H9 (cell line): ENCODE results near the gene ANP32E. TPM values are rescaled to one million over a fixed set of nuclear protein-coding genes. Genes with fewer than 3 reads are reported as not detected.

Experiments
- DNase-seq: peaks from one replicate; pipeline ENCODE4 v3.0.0-alpha.2; 2017
- H2AFZ ChIP-seq: one replicate; pipeline ENCODE4 v1.6.1; 2013; ENCODE audit warnings: mild to moderate bottlenecking, low read length, control low read depth, moderate library complexity
- H2AK5ac ChIP-seq: 2 replicates; pipeline ENCODE4 v1.6.1; 2013; ENCODE audit warnings: low read length, control low read depth, mixed read lengths; ENCODE audit not compliant: insufficient read length
- H2BK120ac ChIP-seq: one replicate; pipeline ENCODE4 v1.6.1; 2013; ENCODE audit warnings: low read depth, mild to moderate bottlenecking, low read length, control low read depth, inconsistent platforms; ENCODE audit not compliant: poor library complexity, severe bottlenecking
- H2BK12ac ChIP-seq: 2 replicates; pipeline ENCODE4 v1.6.1; 2013; ENCODE audit warnings: low read length, control low read depth, mixed read lengths, low read depth; ENCODE audit not compliant: insufficient read length
- H2BK15ac ChIP-seq: 2 replicates; pipeline ENCODE4 v1.6.1; 2013; ENCODE audit warnings: low read depth, low read length, control low read depth
- H2BK20ac ChIP-seq: one replicate; pipeline ENCODE4 v1.6.1; 2013; ENCODE audit warnings: low read depth, mild to moderate bottlenecking, low read length, control low read depth, inconsistent platforms; ENCODE audit not compliant: poor library complexity, severe bottlenecking
- H2BK5ac ChIP-seq: 2 replicates; pipeline ENCODE4 v1.6.1; 2013; ENCODE audit warnings: low read length, control low read depth, mixed read lengths; ENCODE audit not compliant: insufficient read length
- H3K14ac ChIP-seq: 2 replicates; pipeline ENCODE4 v1.6.1; 2013; ENCODE audit warnings: low read length, control low read depth; ENCODE audit not compliant: insufficient read depth
- H3K18ac ChIP-seq: 2 replicates; pipeline ENCODE4 v1.6.1; 2013; ENCODE audit warnings: low read depth, mild to moderate bottlenecking, mixed read lengths, low read length, control low read depth; ENCODE audit not compliant: insufficient read length
- H3K23ac ChIP-seq: 2 replicates; pipeline ENCODE4 v1.6.1; 2013; ENCODE audit warnings: low read length, control low read depth, mixed read lengths, low read depth; ENCODE audit not compliant: insufficient read length
- H3K23me2 ChIP-seq: 2 replicates; pipeline ENCODE4 v1.6.1; 2013; ENCODE audit warnings: low read depth, mild to moderate bottlenecking, mixed read lengths, low read length, control low read depth; ENCODE audit not compliant: insufficient read length, poor library complexity, severe bottlenecking
- H3K27ac ChIP-seq: 2 replicates; pipeline ENCODE4 v1.5.1; 2013; ENCODE audit warnings: low read length, control low read depth, mixed read lengths, low read depth; ENCODE audit not compliant: insufficient read length
- H3K27me3 ChIP-seq: 2 replicates; pipeline ENCODE4 v1.6.1; 2013; ENCODE audit warnings: low read length, control low read depth, inconsistent platforms; ENCODE audit not compliant: insufficient read depth
- H3K4ac ChIP-seq: 2 replicates; pipeline ENCODE4 v1.6.1; 2013; ENCODE audit warnings: low read depth, mild to moderate bottlenecking, control low read depth, inconsistent platforms, low read length, moderate library complexity
- H3K4me1 ChIP-seq: 2 replicates; pipeline ENCODE4 v1.6.1; 2013; ENCODE audit warnings: low read length, control low read depth, inconsistent platforms; ENCODE audit not compliant: insufficient read depth
- H3K4me2 ChIP-seq: 2 replicates; pipeline ENCODE4 v1.6.1; 2013; ENCODE audit warnings: low read length, control low read depth, mixed read lengths; ENCODE audit not compliant: insufficient read length, insufficient read depth
- H3K56ac ChIP-seq: 2 replicates; pipeline ENCODE4 v1.6.1; 2013; ENCODE audit warnings: low read depth, mild to moderate bottlenecking, mixed read lengths, low read length, control low read depth; ENCODE audit not compliant: insufficient read length
- H3K79me1 ChIP-seq: 2 replicates; pipeline ENCODE4 v1.6.1; 2013; ENCODE audit warnings: low read depth, mild to moderate bottlenecking, moderate library complexity, low read length, control low read depth, inconsistent platforms; ENCODE audit not compliant: insufficient read depth, poor library complexity, severe bottlenecking
- H3K79me2 ChIP-seq: 2 replicates; pipeline ENCODE4 v1.6.1; 2013; ENCODE audit warnings: low read length, control low read depth, inconsistent platforms; ENCODE audit not compliant: insufficient read depth
- H3K9ac ChIP-seq: 2 replicates; pipeline ENCODE4 v1.6.1; 2013; ENCODE audit warnings: low read length, control low read depth, mixed read lengths; ENCODE audit not compliant: insufficient read length; ENCODE audit errors: extremely low read depth
- H3K9me3 ChIP-seq: one replicate; pipeline ENCODE4 v1.6.1; 2013; ENCODE audit warnings: low read depth, low read length, inconsistent platforms; ENCODE audit not compliant: control insufficient read depth
- H3T11ph ChIP-seq: one replicate; pipeline ENCODE4 v1.6.1; 2013; ENCODE audit warnings: mild to moderate bottlenecking, low read length, control low read depth, inconsistent platforms
- H4K20me1 ChIP-seq: one replicate; pipeline ENCODE4 v1.6.1; 2013; ENCODE audit not compliant: control insufficient read depth, insufficient read length, insufficient read depth
- H4K5ac ChIP-seq: 2 replicates; pipeline ENCODE4 v1.6.1; 2013; ENCODE audit warnings: low read depth, mild to moderate bottlenecking, mixed read lengths, low read length, control low read depth; ENCODE audit not compliant: insufficient read length
- H4K8ac ChIP-seq: replicated peaks from 2 replicates; pipeline ENCODE4 v1.6.1; 2013; ENCODE audit warnings: low read length, control low read depth, mixed read lengths, low read depth; ENCODE audit not compliant: insufficient read length
- H4K91ac ChIP-seq: 2 replicates; pipeline ENCODE4 v1.6.1; 2013; ENCODE audit warnings: low read depth, mild to moderate bottlenecking, moderate library complexity, mixed read lengths, low read length, control low read depth; ENCODE audit not compliant: insufficient read length
- H3K27ac Mint-ChIP-seq, 3 experiments: 2 replicates in 2 of 3; 3 replicates in 1 of 3; pipeline ENCODE4 v1.8.0; 2020 to 2021; ENCODE audit warnings: mixed read lengths in 3 of 3, mild to moderate bottlenecking in 1 of 3, moderate library complexity in 1 of 3
- H3K27me3 Mint-ChIP-seq: 2 replicates; pipeline ENCODE4 v1.8.0; 2021; ENCODE audit warnings: low read depth, mild to moderate bottlenecking, moderate library complexity, mixed read lengths
- H3K36me3 Mint-ChIP-seq, 3 experiments: 2 replicates in 2 of 3; 3 replicates in 1 of 3; pipeline ENCODE4 v1.8.0; 2020 to 2021; ENCODE audit warnings: low read depth in 3 of 3, mixed read lengths in 3 of 3; ENCODE audit not compliant: insufficient read depth in 1 of 3
- H3K4me1 Mint-ChIP-seq, 2 experiments: 2 replicates each; pipeline ENCODE4 v1.8.0; 2020; ENCODE audit warnings: mixed read lengths in 2 of 2
- H3K4me3 Mint-ChIP-seq, 2 experiments: 2 replicates in 1 of 2; 3 replicates in 1 of 2; pipeline ENCODE4 v1.8.0; 2020 to 2021; ENCODE audit warnings: mild to moderate bottlenecking in 2 of 2, mixed read lengths in 2 of 2, moderate library complexity in 1 of 2
- H3K9me3 Mint-ChIP-seq, 2 experiments: 2 replicates in 1 of 2; 3 replicates in 1 of 2; pipeline ENCODE4 v1.8.0; 2020; ENCODE audit warnings: mild to moderate bottlenecking in 2 of 2, mixed read lengths in 2 of 2, moderate library complexity in 1 of 2
- CTCF ChIP-seq: fragments of 200-600 bp; sonication (generic); conservative IDR thresholded peaks from 3 replicates; pipeline ENCODE4 v1.8.0; 2021; ENCODE audit warnings: antibody characterized with exemption, mild to moderate bottlenecking
- WGBS: extraction: QIAGEN DNeasy Blood & Tissue Kit; methylation state at CpG from one replicate; pipeline ENCODE4 v1.1.7; 2013; ENCODE audit warnings: missing lambda C conversion rate, low lambda C conversion rate, mixed read lengths; ENCODE audit not compliant: insufficient read length; ENCODE audit errors: extremely low coverage; 5-methylcytosine and 5-hydroxymethylcytosine counted together
- total RNA-seq: library from RNA; stranded (reverse); gene quantifications from 2 replicates; pipeline ENCODE4 v1.2.1, GENCODE V29; 2021

Gene ANP32E
- total RNA-seq, 1 experiment from 2014 or later = 106 TPM

GRCh38 chr1:150183061-150183460 lies 52.9 kb downstream of the ANP32E start:
- Histone ChIP-seq H3K4me1 (no peaks in the 10 kb centered on the region), H4K8ac (no peak overlapping the region), H3K79me1 (no peaks in the 10 kb centered on the region), H2BK15ac (no peak overlapping the region), H3K18ac (no peak overlapping the region), H3K4ac (no peak overlapping the region), H2BK12ac (no peak overlapping the region), H3K4me2 (no peak overlapping the region), H4K91ac (no peak overlapping the region), H2BK5ac (no peak overlapping the region), H3T11ph (no peak overlapping the region), H2AFZ (no peak overlapping the region), H4K5ac (no peak overlapping the region), H3K14ac (no peak overlapping the region), H3K9me3 (no peaks in the 10 kb centered on the region), H2BK20ac (no peak overlapping the region), H4K20me1 (no peaks in the 10 kb centered on the region), H2BK120ac (no peak overlapping the region), H3K79me2 (no peaks in the 10 kb centered on the region), H3K23ac (no peak overlapping the region), H2AK5ac (no peak overlapping the region), H3K27me3 (no peaks in the 10 kb centered on the region), H3K56ac (no peak overlapping the region), H3K23me2 (no peaks in the 10 kb centered on the region), H3K9ac (no peak overlapping the region), H3K27ac (no peak overlapping the region)
- H3K27ac Mint-ChIP-seq = no peak overlapping the region
- WGBS = no CpG with 5 or more reads among the region's 3 CpGs
- H3K27me3 Mint-ChIP-seq = no peaks in the 10 kb centered on the region
- H3K4me3 Mint-ChIP-seq = no peak overlapping the region
- no peak for TF ChIP-seq CTCF
- H3K9me3 Mint-ChIP-seq = no peaks in the 10 kb centered on the region
- 0 out of 4 replicates have a peak, but pooled peaks cover 0 to 2% of the 10 kb centered on the region in 2 experiments for H3K4me1 Mint-ChIP-seq
- no peaks in the 10 kb centered on the region for H3K36me3 Mint-ChIP-seq
- no peak for DNase-seq
